Loucy (cell line): ENCODE measurements around the gene CORO2B.

Experiments used
- H2AFZ ChIP-seq: fragments of 200-600 bp; sonication (generic); 2 replicates; pipeline ENCODE4 v1.6.0; 2016; ENCODE audit warnings: antibody characterized with exemption, mild to moderate bottlenecking, low read length, moderate library complexity
- H3F3A ChIP-seq: fragments of 200-600 bp; 2 replicates; pipeline ENCODE4 v1.6.0; 2016; ENCODE audit warnings: antibody characterized with exemption, low read depth, mild to moderate bottlenecking
- H3K27me3 ChIP-seq: fragments of 200-600 bp; sonication (generic); 2 replicates; pipeline ENCODE4 v1.6.1; 2014; ENCODE audit warnings: low read length, mild to moderate bottlenecking; ENCODE audit not compliant: insufficient read depth, poor library complexity, severe bottlenecking
- H3K36me3 ChIP-seq: fragments of 200-600 bp; sonication (generic); 2 replicates; pipeline ENCODE4 v1.6.1; 2016; ENCODE audit warnings: low read length; ENCODE audit not compliant: insufficient read depth
- H3K4me1 ChIP-seq: fragments of 200-600 bp; sonication (generic); 2 replicates; pipeline ENCODE4 v1.5.1; 2014; ENCODE audit warnings: low read length, mild to moderate bottlenecking; ENCODE audit not compliant: insufficient read depth, poor library complexity, severe bottlenecking
- H3K4me2 ChIP-seq: fragments of 200-600 bp; sonication (generic); 2 replicates; pipeline ENCODE4 v1.6.0; 2014; ENCODE audit warnings: antibody characterized with exemption, low read length, low read depth, mild to moderate bottlenecking; ENCODE audit not compliant: poor library complexity, severe bottlenecking
- H3K4me3 ChIP-seq: fragments of 200-600 bp; sonication (generic); 2 replicates; pipeline ENCODE4 v1.5.1; 2014; ENCODE audit warnings: low read length, mild to moderate bottlenecking, mixed read lengths; ENCODE audit not compliant: poor library complexity, severe bottlenecking
- H3K79me2 ChIP-seq: fragments of 200-600 bp; sonication (generic); 2 replicates; pipeline ENCODE4 v1.6.1; 2014; ENCODE audit warnings: low read length; ENCODE audit not compliant: insufficient read depth
- H3K9ac ChIP-seq: fragments of 200-600 bp; sonication (generic); 2 replicates; pipeline ENCODE4 v1.6.0; 2014; ENCODE audit warnings: mild to moderate bottlenecking, low read depth, low read length, moderate library complexity; ENCODE audit not compliant: poor library complexity, severe bottlenecking
- H3K9me2 ChIP-seq: fragments of 200-600 bp; sonication (generic); replicated peaks from 2 replicates; pipeline ENCODE4 v1.6.1; 2016; ENCODE audit warnings: low read depth, low read length, mixed read lengths
- H3K9me3 ChIP-seq: fragments of 200-600 bp; sonication (generic); 2 replicates; pipeline ENCODE4 v1.6.1; 2014; ENCODE audit warnings: mild to moderate bottlenecking, antibody characterized with exemption, low read length, low read depth; ENCODE audit not compliant: insufficient read depth
- H4K20me1 ChIP-seq: fragments of 200-600 bp; sonication (generic); 2 replicates; pipeline ENCODE4 v1.6.0; 2014; ENCODE audit warnings: antibody characterized with exemption, low read length, mild to moderate bottlenecking; ENCODE audit not compliant: insufficient read depth, poor library complexity, severe bottlenecking
- EZH2phosphoT487 ChIP-seq: fragments of 200-600 bp; IDR thresholded peaks from 2 replicates; pipeline ENCODE4 v1.6.1; 2018; ENCODE audit warnings: antibody characterized with exemption, mild to moderate bottlenecking, moderate library complexity, borderline replicate concordance
- TF ChIP-seq, protein P1 (sequence below): fragments of 200-600 bp; sonication (generic); conservative IDR thresholded peaks from 2 replicates; pipeline ENCODE4 v1.5.1; 2014; ENCODE audit warnings: mild to moderate bottlenecking, antibody characterized with exemption, low read length

Gene CORO2B

GRCh38 chr15:68672251-68672650 is 93.5 kb downstream of the CORO2B start:
- H3K4me2 ChIP-seq = no peak overlapping the region
- no peaks in the 10 kb centered on the region for H3K9me3 ChIP-seq
- no peak overlapping the region for H3K9ac ChIP-seq
- no peaks in the 10 kb centered on the region for H3K9me2 ChIP-seq
- no peak overlapping the region for H3K4me3 ChIP-seq
- no peaks in the 10 kb centered on the region for H3F3A ChIP-seq
- H3K79me2 ChIP-seq = no peaks in the 10 kb centered on the region
- H2AFZ ChIP-seq = no peak overlapping the region
- no peaks in the 10 kb centered on the region for H4K20me1 ChIP-seq
- peaks cover 2% of the 10 kb centered on the region for H3K4me1 ChIP-seq
- TF ChIP-seq, protein P1, sequence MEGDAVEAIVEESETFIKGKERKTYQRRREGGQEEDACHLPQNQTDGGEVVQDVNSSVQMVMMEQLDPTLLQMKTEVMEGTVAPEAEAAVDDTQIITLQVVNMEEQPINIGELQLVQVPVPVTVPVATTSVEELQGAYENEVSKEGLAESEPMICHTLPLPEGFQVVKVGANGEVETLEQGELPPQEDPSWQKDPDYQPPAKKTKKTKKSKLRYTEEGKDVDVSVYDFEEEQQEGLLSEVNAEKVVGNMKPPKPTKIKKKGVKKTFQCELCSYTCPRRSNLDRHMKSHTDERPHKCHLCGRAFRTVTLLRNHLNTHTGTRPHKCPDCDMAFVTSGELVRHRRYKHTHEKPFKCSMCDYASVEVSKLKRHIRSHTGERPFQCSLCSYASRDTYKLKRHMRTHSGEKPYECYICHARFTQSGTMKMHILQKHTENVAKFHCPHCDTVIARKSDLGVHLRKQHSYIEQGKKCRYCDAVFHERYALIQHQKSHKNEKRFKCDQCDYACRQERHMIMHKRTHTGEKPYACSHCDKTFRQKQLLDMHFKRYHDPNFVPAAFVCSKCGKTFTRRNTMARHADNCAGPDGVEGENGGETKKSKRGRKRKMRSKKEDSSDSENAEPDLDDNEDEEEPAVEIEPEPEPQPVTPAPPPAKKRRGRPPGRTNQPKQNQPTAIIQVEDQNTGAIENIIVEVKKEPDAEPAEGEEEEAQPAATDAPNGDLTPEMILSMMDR = no peak
- TF ChIP-seq EZH2phosphoT487 = no peak
- H3K27me3 ChIP-seq = no peaks in the 10 kb centered on the region
- no peaks in the 10 kb centered on the region for H3K36me3 ChIP-seq

- H3K9me2 ChIP-seq = no peaks in the 10 kb centered on the region
- H3K4me1 ChIP-seq = peaks cover 2% of the 10 kb centered on the region
- no peak overlapping the region for H2AFZ ChIP-seq
- H3K9ac ChIP-seq = no peak overlapping the region
- no peaks in the 10 kb centered on the region for H3K27me3 ChIP-seq
- no peak overlapping the region for H3K4me3 ChIP-seq
- no peak overlapping the region for H3K4me2 ChIP-seq
- no peaks in the 10 kb centered on the region for H3K79me2 ChIP-seq
- H4K20me1 ChIP-seq = no peaks in the 10 kb centered on the region
- TF ChIP-seq, protein P1 = peak; percentile 44
- no peak for TF ChIP-seq EZH2phosphoT487
- no peaks in the 10 kb centered on the region for H3F3A ChIP-seq
- no peaks in the 10 kb centered on the region for H3K9me3 ChIP-seq
- H3K36me3 ChIP-seq = no peaks in the 10 kb centered on the region
Observed at GRCh38 chr15:68672781-68673205, 94.0 kb downstream of the CORO2B start.

GRCh38 chr15:68674975-68675374 is 96.2 kb downstream of the CORO2B start:
- Histone ChIP-seq H3K9me3 (no peaks in the 10 kb centered on the region), H3K27me3 (no peaks in the 10 kb centered on the region), H4K20me1 (no peaks in the 10 kb centered on the region), H2AFZ (peak overlapping the region; percentile 56; the same call in 1 of the 2 replicates), H3K9ac (no peak overlapping the region), H3K36me3 (no peaks in the 10 kb centered on the region), H3K4me3 (no peak overlapping the region), H3K4me2 (no peak overlapping the region), H3K4me1 (peaks cover 2% of the 10 kb centered on the region), H3F3A (no peaks in the 10 kb centered on the region), H3K79me2 (no peaks in the 10 kb centered on the region), H3K9me2 (no peaks in the 10 kb centered on the region)
- TF ChIP-seq EZH2phosphoT487 = no peak
- TF ChIP-seq, protein P1 = no peak
